HCT116 (cell line): ENCODE data around the gene SCYL2. TPM values are rescaled to one million over a fixed set of nuclear protein-coding genes. Genes with fewer than 3 reads are reported as not detected.

Experiments used
- ATAC-seq: fragments of 200-7000 bp; cut with Tn5 transposase; 2 replicates; pipeline ENCODE4 v1.9.1; 2020; ENCODE audit warnings: mild to moderate bottlenecking, moderate library complexity
- BruUV-seq: library from RNA; stranded (reverse); fragments of 400-500 nt; replicated peaks from 2 replicates; lab custom pipeline; 2021; lab: Mats Ljungman, UMichigan
- CTCF ChIA-PET: fragments of 300-600 bp; sonication (Branson Sonifier 250); formaldehyde crosslinking; loops from one replicate; lab custom pipeline; 2021; ENCODE audit warnings: antibody characterized with exemption; lab: Charles Lee
- POLR2A ChIA-PET: fragments of 300-600, 350-600 bp; sonication (Branson Sonifier 250); formaldehyde crosslinking; loops from one replicate; lab custom pipeline; 2021; ENCODE audit warnings: antibody characterized with exemption; lab: Charles Lee
- RAD21 ChIA-PET, 2 experiments: fragments of 300-600 bp; sonication (Branson Sonifier 250); formaldehyde crosslinking; loops; one replicate each; lab custom pipeline; 2023; ENCODE audit warnings: low total read pairs in 2 of 2; ENCODE audit not compliant: uncharacterized antibody in 2 of 2, unreplicated experiment in 2 of 2, low non-redundant PET in 1 of 2; lab: Charles Lee
- DNase-seq: peaks from one replicate; pipeline ENCODE4 v3.0.0-alpha.2; 2010; ENCODE audit warnings: low read depth, low spot score
- H2AFZ ChIP-seq: fragments of 200-600 bp; shearing (Covaris generic), sonication (generic); 2 replicates; pipeline ENCODE4 v1.6.1; 2017; ENCODE audit warnings: low read depth, mixed run types, mixed read lengths, antibody characterized with exemption, low read length; ENCODE audit not compliant: poor library complexity, severe bottlenecking
- H3K27ac ChIP-seq: 2 replicates; pipeline ENCODE4 v1.5.1; 2012; ENCODE audit warnings: low read depth, low read length
- H3K27me3 ChIP-seq: fragments of 200-600 bp; sonication (generic); 2 replicates; pipeline ENCODE4 v1.6.1; 2016; ENCODE audit warnings: mixed run types, low read length, mixed read lengths; ENCODE audit not compliant: insufficient read depth
- H3K36me3 ChIP-seq, 2 experiments: fragments of 200-500 bp in 1 of 2; fragments of 200-600 bp in 1 of 2; sonication (Bioruptor generic) in 1 of 2; sonication (generic) in 1 of 2; 2 replicates each; pipeline versions ENCODE4 v1.5.1 to v1.6.1; 2014 to 2016; ENCODE audit warnings: low read length in 2 of 2, inconsistent platforms in 1 of 2, mixed read lengths in 1 of 2, mixed run types in 1 of 2; ENCODE audit not compliant: insufficient read depth in 2 of 2, control insufficient read depth in 1 of 2
- H3K4me1 ChIP-seq, 2 experiments: fragments of 200-600 bp in 1 of 2; sonication (generic) in 1 of 2; 2 replicates each; pipeline versions ENCODE4 v1.5.1 to v1.6.1; 2012 to 2017; ENCODE audit warnings: low read length in 2 of 2, inconsistent platforms in 1 of 2, mild to moderate bottlenecking in 1 of 2, mixed read lengths in 1 of 2, mixed run types in 1 of 2, moderate library complexity in 1 of 2; ENCODE audit not compliant: insufficient read depth in 2 of 2, control insufficient read depth in 1 of 2
- H3K4me2 ChIP-seq: fragments of 200-600 bp; sonication (generic); 2 replicates; pipeline ENCODE4 v1.6.1; 2017; ENCODE audit warnings: mixed run types, low read length, mixed read lengths
- H3K4me3 ChIP-seq, 2 experiments: fragments of 200-600 bp in 1 of 2; sonication (generic) in 1 of 2; replicated peaks in 1 of 2; 2 replicates each; pipeline ENCODE4 v1.5.1; 2011 to 2016; ENCODE audit warnings: low read length in 2 of 2, control low read depth in 1 of 2, low read depth in 1 of 2, mild to moderate bottlenecking in 1 of 2, mixed read lengths in 1 of 2, mixed run types in 1 of 2
- H3K79me2 ChIP-seq: fragments of 200-600 bp; sonication (generic); 2 replicates; pipeline ENCODE4 v1.6.1; 2017; ENCODE audit warnings: mild to moderate bottlenecking, mixed run types, low read length, moderate library complexity, mixed read lengths; ENCODE audit not compliant: insufficient read depth
- H3K9ac ChIP-seq: fragments of 200-600 bp; sonication (generic); 2 replicates; pipeline ENCODE4 v1.6.1; 2016; ENCODE audit warnings: low read length, mixed read lengths
- H3K9me2 ChIP-seq: fragments of 200-600 bp; sonication (generic), shearing (Covaris generic); 2 replicates; pipeline ENCODE4 v1.6.1; 2017; ENCODE audit warnings: mixed run types, mild to moderate bottlenecking, moderate library complexity; ENCODE audit not compliant: insufficient read depth
- H3K9me3 ChIP-seq, 2 experiments: fragments of 200-500 bp in 1 of 2; fragments of 200-600 bp in 1 of 2; sonication (Bioruptor generic) in 1 of 2; sonication (generic) in 1 of 2; 2 replicates each; pipeline ENCODE4 v1.6.1; 2014 to 2017; ENCODE audit warnings: low read length in 2 of 2, mixed read lengths in 2 of 2, inconsistent platforms in 1 of 2, low read depth in 1 of 2, mild to moderate bottlenecking in 1 of 2, mixed run types in 1 of 2, moderate library complexity in 1 of 2; ENCODE audit not compliant: control insufficient read depth in 1 of 2, insufficient read depth in 1 of 2
- H4K20me1 ChIP-seq: fragments of 200-600 bp; sonication (generic), shearing (Covaris generic); 2 replicates; pipeline ENCODE4 v1.6.1; 2017; ENCODE audit warnings: mixed run types, mild to moderate bottlenecking, moderate library complexity; ENCODE audit not compliant: insufficient read depth
- ELF1 ChIP-seq: IDR thresholded peaks from 2 replicates; pipeline ENCODE4 v1.6.1; 2012; ENCODE audit warnings: low read depth, borderline replicate concordance
- EZH2 ChIP-seq: fragments of 200-600 bp; sonication (generic); IDR thresholded peaks from 2 replicates; pipeline ENCODE4 v1.6.1; 2017; ENCODE audit warnings: antibody characterized with exemption, mixed run types
- EZH2phosphoT487 ChIP-seq: fragments of 200-600 bp; IDR thresholded peaks from 2 replicates; pipeline ENCODE4 v1.6.1; 2018; ENCODE audit warnings: antibody characterized with exemption, borderline replicate concordance
- SIN3A ChIP-seq: IDR thresholded peaks from 2 replicates; pipeline ENCODE4 v1.6.1; 2012; ENCODE audit warnings: low read depth
- ZNF274 ChIP-seq: fragments of 200-500 bp; sonication (Bioruptor generic); IDR thresholded peaks from 2 replicates; pipeline ENCODE4 v1.6.1; 2014; ENCODE audit warnings: mild to moderate bottlenecking, low read depth, low read length, inconsistent platforms
- intact Hi-C: fragments of 100-400 bp; cut with micrococcal nuclease; formaldehyde crosslinking; loops from 2 replicates; pipeline ENCODE4 v1.10.0; 2022
- total RNA-seq: library from RNA; stranded (reverse); gene quantifications from one replicate; pipeline ENCODE4 v1.2.1, GENCODE V29; 2021; ENCODE audit not compliant: unreplicated experiment
- TF ChIP-seq, protein P1 (sequence below): IDR thresholded peaks from 2 replicates; pipeline ENCODE4 v1.6.1; 2012

SCYL2 gene
- total RNA-seq, 1 experiment from 2014 or later: 31.7 TPM

DNA sequence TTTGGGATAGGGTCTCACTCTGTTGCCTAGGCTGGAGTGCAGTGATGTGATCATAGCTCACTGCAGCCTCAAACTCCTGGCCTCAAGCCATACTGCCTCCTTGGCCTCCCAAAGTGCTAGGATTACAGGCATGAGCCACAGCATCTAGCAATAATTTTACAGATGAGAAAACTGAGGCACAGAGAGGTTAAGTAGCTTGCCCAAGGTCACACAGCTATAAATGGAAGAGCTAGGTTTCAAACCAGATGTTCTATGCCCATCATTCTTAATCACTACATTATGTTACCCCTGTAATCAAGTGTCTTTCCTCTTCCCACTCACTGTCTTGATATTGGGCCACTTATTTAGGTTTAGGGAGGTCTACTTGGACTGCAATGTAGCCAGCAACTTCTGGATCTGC is 93.5 kb downstream of the SCYL2 start:
- no peak overlapping the region for H2AFZ ChIP-seq
- H3K79me2 ChIP-seq: no peaks in the 10 kb centered on the region
- no peak overlapping the region for H3K9ac ChIP-seq
- CTCF ChIA-PET: interaction anchor here (1.2 kb wide), 1 partner anchor 44 kb away, joined by 3 read pairs; no protein-coding TSS in a partner anchor
- BruUV-seq: no TSS peak
- TF ChIP-seq ZNF274: no peak
- TF ChIP-seq EZH2phosphoT487: no peak
- no peak for TF ChIP-seq ELF1
- no peak for TF ChIP-seq EZH2
- TF ChIP-seq, all 23 proteins: peak for 0
- no peaks in the 10 kb centered on the region for H3K4me1 ChIP-seq
- H3K9me2 ChIP-seq: no peaks in the 10 kb centered on the region
- H3K27ac ChIP-seq: no peak overlapping the region
- no peak overlapping the region for H3K4me3 ChIP-seq
- H3K36me3 ChIP-seq: no peaks in the 10 kb centered on the region
- H3K9me3 ChIP-seq: no peaks in the 10 kb centered on the region
- no peaks in the 10 kb centered on the region for H4K20me1 ChIP-seq
- ATAC-seq (no peak), DNase-seq (no peak)
- intact Hi-C loops: no loop called here
- ChIA-PET RAD21 (no interaction called here), POLR2A (no interaction called here)
- H3K4me2 ChIP-seq: no peak overlapping the region
- peaks cover 3% of the 10 kb centered on the region; the same call in 1 of the 2 replicates for H3K27me3 ChIP-seq

DNA sequence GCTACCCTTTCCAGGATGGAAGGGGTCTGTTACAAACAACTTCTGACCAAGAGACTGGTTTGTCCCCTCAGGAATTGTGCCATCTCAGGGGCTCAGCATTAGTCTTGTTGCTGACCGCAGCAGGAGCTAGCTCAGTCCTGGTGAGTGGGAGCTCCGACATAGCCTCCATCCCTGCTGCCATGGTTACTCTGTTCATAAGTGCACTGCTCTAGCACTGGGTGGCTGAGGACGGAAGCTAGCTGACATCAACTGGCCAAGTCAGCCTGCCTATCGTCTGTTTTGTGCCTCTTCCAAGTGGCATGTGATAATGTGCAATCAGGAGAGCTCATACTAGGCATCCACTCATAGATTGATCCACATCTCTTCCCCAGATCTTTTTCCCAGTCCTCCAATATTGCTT is 97.3 kb downstream of the SCYL2 start:
- no peak overlapping the region for H3K4me3 ChIP-seq
- TF ChIP-seq SIN3A (no peak), EZH2phosphoT487 (no peak)
- TF ChIP-seq, protein P1, sequence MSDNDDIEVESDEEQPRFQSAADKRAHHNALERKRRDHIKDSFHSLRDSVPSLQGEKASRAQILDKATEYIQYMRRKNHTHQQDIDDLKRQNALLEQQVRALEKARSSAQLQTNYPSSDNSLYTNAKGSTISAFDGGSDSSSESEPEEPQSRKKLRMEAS: no peak
- no peaks in the 10 kb centered on the region for H3K9me2 ChIP-seq
- H3K27ac ChIP-seq: no peak overlapping the region
- no peaks in the 10 kb centered on the region for H3K4me1 ChIP-seq
- no peaks in the 10 kb centered on the region for H3K36me3 ChIP-seq
- RAD21 ChIA-PET: no interaction called here
- DNase-seq (no peak), ATAC-seq (no peak)
- BruUV-seq: no TSS peak
- CTCF ChIA-PET: no interaction called here
- no peak overlapping the region for H3K4me2 ChIP-seq
- no peaks in the 10 kb centered on the region for H3K79me2 ChIP-seq
- POLR2A ChIA-PET: no interaction called here
- H3K9ac ChIP-seq: no peak overlapping the region
- H4K20me1 ChIP-seq: no peaks in the 10 kb centered on the region
- no peaks in the 10 kb centered on the region for H3K27me3 ChIP-seq
- no peak overlapping the region for H2AFZ ChIP-seq
- intact Hi-C loops: no loop called here
- no peaks in the 10 kb centered on the region for H3K9me3 ChIP-seq
